BE2C (cell line): ENCODE data around the gene ANKRD34A.

ENCODE experiments used
- DNase-seq: peaks from one replicate; pipeline ENCODE4 v3.0.0-alpha.2; 2020
- H3K27me3 ChIP-seq: fragments of 250-450 bp; sonication (Bioruptor Pico); 2 replicates; pipeline ENCODE4 v1.5.1; 2020; ENCODE audit warnings: mild to moderate bottlenecking
- H3K36me3 ChIP-seq: fragments of 250-450 bp; sonication (Bioruptor Pico); 2 replicates; pipeline ENCODE4 v1.5.1; 2020; ENCODE audit warnings: mild to moderate bottlenecking
- H3K4me1 ChIP-seq: fragments of 250-450 bp; sonication (Bioruptor Pico); 2 replicates; pipeline ENCODE4 v1.5.1; 2020
- H3K4me3 ChIP-seq: 2 replicates; pipeline ENCODE4 v1.5.1; 2011; ENCODE audit warnings: low read depth, low read length
- H3K9me3 ChIP-seq: fragments of 250-450 bp; sonication (Bioruptor Pico); 2 replicates; pipeline ENCODE4 v1.5.1; 2020
- TF ChIP-seq, protein P1 (sequence below): IDR thresholded peaks from 2 replicates; pipeline ENCODE4 v1.5.1; 2012; ENCODE audit warnings: mild to moderate bottlenecking, low read depth, low read length

ANKRD34A gene

GRCh38 chr1:145947551-145947950 lies 16.8 kb downstream of the ANKRD34A start:
- no peak for DNase-seq
- TF ChIP-seq, protein P1, sequence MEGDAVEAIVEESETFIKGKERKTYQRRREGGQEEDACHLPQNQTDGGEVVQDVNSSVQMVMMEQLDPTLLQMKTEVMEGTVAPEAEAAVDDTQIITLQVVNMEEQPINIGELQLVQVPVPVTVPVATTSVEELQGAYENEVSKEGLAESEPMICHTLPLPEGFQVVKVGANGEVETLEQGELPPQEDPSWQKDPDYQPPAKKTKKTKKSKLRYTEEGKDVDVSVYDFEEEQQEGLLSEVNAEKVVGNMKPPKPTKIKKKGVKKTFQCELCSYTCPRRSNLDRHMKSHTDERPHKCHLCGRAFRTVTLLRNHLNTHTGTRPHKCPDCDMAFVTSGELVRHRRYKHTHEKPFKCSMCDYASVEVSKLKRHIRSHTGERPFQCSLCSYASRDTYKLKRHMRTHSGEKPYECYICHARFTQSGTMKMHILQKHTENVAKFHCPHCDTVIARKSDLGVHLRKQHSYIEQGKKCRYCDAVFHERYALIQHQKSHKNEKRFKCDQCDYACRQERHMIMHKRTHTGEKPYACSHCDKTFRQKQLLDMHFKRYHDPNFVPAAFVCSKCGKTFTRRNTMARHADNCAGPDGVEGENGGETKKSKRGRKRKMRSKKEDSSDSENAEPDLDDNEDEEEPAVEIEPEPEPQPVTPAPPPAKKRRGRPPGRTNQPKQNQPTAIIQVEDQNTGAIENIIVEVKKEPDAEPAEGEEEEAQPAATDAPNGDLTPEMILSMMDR = no peak
- no peaks in the 10 kb centered on the region for H3K4me1 ChIP-seq
- H3K27me3 ChIP-seq = no peaks in the 10 kb centered on the region
- no peak overlapping the region for H3K4me3 ChIP-seq
- H3K9me3 ChIP-seq = no peaks in the 10 kb centered on the region
- H3K36me3 ChIP-seq = peaks cover 20% of the 10 kb centered on the region

GRCh38 chr1:145946477-145946986 lies 17.8 kb downstream of the ANKRD34A start:
- no peak for DNase-seq
- Histone ChIP-seq H3K9me3 (no peaks in the 10 kb centered on the region), H3K36me3 (peaks cover 22% of the 10 kb centered on the region), H3K4me3 (no peak overlapping the region), H3K4me1 (no peaks in the 10 kb centered on the region), H3K27me3 (no peaks in the 10 kb centered on the region)
- TF ChIP-seq, protein P1 = no peak

DNA sequence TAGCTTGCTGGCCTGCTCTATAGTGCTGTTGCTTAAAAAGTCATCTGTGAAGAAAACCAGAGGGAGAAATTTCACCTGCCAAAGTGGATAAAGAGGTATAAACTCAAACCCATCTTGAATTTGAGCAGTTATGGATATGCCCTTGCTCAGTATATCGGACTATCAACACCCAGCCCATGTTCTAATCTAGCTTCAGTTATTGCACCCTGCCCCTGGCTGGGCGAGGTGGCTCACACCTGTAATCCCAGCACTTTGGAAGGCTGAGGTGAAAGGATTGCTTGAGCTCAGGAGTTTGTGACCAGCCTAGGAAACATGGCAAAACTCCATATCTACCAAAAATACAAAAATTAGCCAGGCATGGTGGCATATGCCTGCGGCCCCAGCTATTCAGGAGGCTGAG lies 19.8 kb downstream of the ANKRD34A start:
- Histone ChIP-seq H3K36me3 (peaks cover 25% of the 10 kb centered on the region), H3K9me3 (no peaks in the 10 kb centered on the region), H3K4me3 (no peak overlapping the region), H3K4me1 (no peaks in the 10 kb centered on the region), H3K27me3 (no peaks in the 10 kb centered on the region)
- TF ChIP-seq, protein P1 = no peak
- no peak for DNase-seq

- H3K9me3 ChIP-seq = no peaks in the 10 kb centered on the region
- H3K36me3 ChIP-seq = peaks cover 25% of the 10 kb centered on the region
- H3K4me1 ChIP-seq = no peaks in the 10 kb centered on the region
- H3K4me3 ChIP-seq = no peak overlapping the region
- TF ChIP-seq, protein P1 = no peak
- H3K27me3 ChIP-seq = no peaks in the 10 kb centered on the region
- no peak for DNase-seq
Measured at GRCh38 chr1:145942871-145943270, 21.5 kb downstream of the ANKRD34A start.

DNA sequence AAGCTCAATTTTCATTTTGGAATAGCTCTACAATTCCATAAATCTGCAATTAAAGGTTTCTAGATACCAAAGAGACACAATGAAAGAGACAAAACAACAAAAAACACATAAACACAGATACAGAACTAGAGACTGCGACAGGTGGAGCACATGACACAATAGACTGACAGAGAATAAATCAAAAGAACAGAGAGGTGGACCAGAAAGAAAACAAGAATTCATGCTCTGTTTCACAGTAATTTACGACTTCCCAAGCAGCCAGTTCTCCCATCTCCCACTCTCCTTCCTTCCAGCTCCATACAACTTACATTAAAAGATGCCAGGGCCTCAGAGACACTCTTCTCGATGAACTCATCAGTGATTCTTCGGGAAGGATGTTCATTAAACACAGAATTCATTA lies 22.0 kb downstream of the ANKRD34A start:
- no peaks in the 10 kb centered on the region for H3K9me3 ChIP-seq
- TF ChIP-seq, protein P1 = no peak
- no peak for DNase-seq
- no peaks in the 10 kb centered on the region for H3K27me3 ChIP-seq
- H3K4me3 ChIP-seq = no peak overlapping the region
- no peaks in the 10 kb centered on the region for H3K4me1 ChIP-seq
- peaks cover 26% of the 10 kb centered on the region for H3K36me3 ChIP-seq

GRCh38 chr1:145937436-145937835 lies 26.9 kb downstream of the ANKRD34A start:
- Histone ChIP-seq H3K4me1 (no peaks in the 10 kb centered on the region), H3K27me3 (no peaks in the 10 kb centered on the region), H3K9me3 (no peaks in the 10 kb centered on the region), H3K4me3 (no peak overlapping the region), H3K36me3 (peaks cover 21% of the 10 kb centered on the region)
- no peak for DNase-seq
- TF ChIP-seq, protein P1 = no peak
